Hepatocyte (in vitro differentiated cells): ENCODE data around the gene GALNTL6. TPM values are rescaled to one million over a fixed set of nuclear protein-coding genes. Genes with fewer than 3 reads are reported as not detected.

ENCODE experiments used
- DNase-seq: peaks from one replicate; pipeline ENCODE4 v3.0.0-alpha.2; 2016; ENCODE audit warnings: low spot score
- H2AFZ ChIP-seq: fragments of 200-600 bp; sonication (generic); 2 replicates; pipeline ENCODE4 v1.6.0; 2016; ENCODE audit warnings: antibody characterized with exemption, mild to moderate bottlenecking
- H3K27ac ChIP-seq: fragments of 200-600 bp; sonication (generic); 2 replicates; pipeline ENCODE4 v1.5.1; 2016; ENCODE audit warnings: mild to moderate bottlenecking
- H3K27me3 ChIP-seq: fragments of 200-600 bp; sonication (generic); 2 replicates; pipeline ENCODE4 v1.6.1; 2016
- H3K36me3 ChIP-seq: fragments of 200-600 bp; sonication (generic); replicated peaks from 2 replicates; pipeline ENCODE4 v1.5.1; 2016; ENCODE audit warnings: low read depth; ENCODE audit not compliant: insufficient read depth
- H3K4me1 ChIP-seq: fragments of 200-600 bp; sonication (generic); 2 replicates; pipeline ENCODE4 v1.5.1; 2016; ENCODE audit warnings: mild to moderate bottlenecking, moderate library complexity; ENCODE audit not compliant: insufficient read depth
- H3K4me2 ChIP-seq: fragments of 200-600 bp; sonication (generic); 2 replicates; pipeline ENCODE4 v1.6.0; 2016
- H3K4me3 ChIP-seq: fragments of 200-600 bp; sonication (generic); 2 replicates; pipeline ENCODE4 v1.5.1; 2016; ENCODE audit warnings: mild to moderate bottlenecking
- H3K79me2 ChIP-seq: fragments of 200-600 bp; sonication (generic); 2 replicates; pipeline ENCODE4 v1.6.0; 2017; ENCODE audit warnings: mild to moderate bottlenecking
- H3K9me2 ChIP-seq: fragments of 200-600 bp; sonication (generic); replicated peaks from 2 replicates; pipeline ENCODE4 v1.6.0; 2017; ENCODE audit warnings: mild to moderate bottlenecking; ENCODE audit not compliant: insufficient read depth
- H3K9me3 ChIP-seq: fragments of 200-600 bp; sonication (generic); 2 replicates; pipeline ENCODE4 v1.5.1; 2016; ENCODE audit warnings: low read depth, mild to moderate bottlenecking
- H4K20me1 ChIP-seq: fragments of 200-600 bp; sonication (generic); 2 replicates; pipeline ENCODE4 v1.6.0; 2016; ENCODE audit warnings: mild to moderate bottlenecking; ENCODE audit not compliant: insufficient read depth, poor library complexity, severe bottlenecking
- CTCF ChIP-seq: fragments of 200-600 bp; sonication (generic); IDR thresholded peaks from 2 replicates; pipeline ENCODE4 v1.5.1; 2016; ENCODE audit warnings: antibody characterized with exemption, mild to moderate bottlenecking; ENCODE audit not compliant: poor library complexity
- EZH2 ChIP-seq: fragments of 200-600 bp; sonication (generic); IDR thresholded peaks from 2 replicates; pipeline ENCODE4 v1.6.1; 2016; ENCODE audit warnings: antibody characterized with exemption, mild to moderate bottlenecking, borderline replicate concordance
- EZH2phosphoT487 ChIP-seq: fragments of 200-600 bp; sonication (generic); IDR thresholded peaks from one replicate; pipeline ENCODE4 v1.6.1; 2018; ENCODE audit warnings: antibody characterized with exemption, mild to moderate bottlenecking, low read depth, moderate library complexity; ENCODE audit not compliant: unreplicated experiment, severe bottlenecking
- WGBS: methylation state at CpG from one replicate; pipeline ENCODE4 v1.1.6; 2016; ENCODE audit warnings: low lambda C conversion rate; ENCODE audit errors: missing lambda C conversion rate; 5-methylcytosine and 5-hydroxymethylcytosine counted together
- polyA plus RNA-seq: library from polyadenylated mRNA; unstranded; fragments of >200 nt; fragmentation: Nextera tagmentation; extraction: Ambion mirVana; gene quantifications from 2 replicates; pipeline ENCODE4 v1.2.1, GENCODE V29; 2016
- total RNA-seq: library from RNA; depleted of rRNA; stranded (reverse); fragments of >200 nt; gene quantifications from 2 replicates; pipeline ENCODE4 v1.2.3, GENCODE V29; 2014

The GALNTL6 gene
- total and polyA plus RNA-seq, 2 experiments from 2014 or later: 0.53 to 0.74 TPM

GRCh38 chr4:172734555-172734954, 921.4 kb downstream of the GALNTL6 start:
- Histone ChIP-seq H4K20me1 (no peaks in the 10 kb centered on the region), H3K4me1 (no peaks in the 10 kb centered on the region), H3K4me3 (no peak overlapping the region), H3K27me3 (no peaks in the 10 kb centered on the region), H3K9me2 (no peaks in the 10 kb centered on the region), H3K27ac (no peak overlapping the region), H3K36me3 (no peaks in the 10 kb centered on the region), H3K9me3 (peaks cover 10% of the 10 kb centered on the region), H3K79me2 (no peaks in the 10 kb centered on the region), H3K4me2 (no peak overlapping the region), H2AFZ (no peak overlapping the region)
- no peak for TF ChIP-seq EZH2phosphoT487
- no peak for TF ChIP-seq CTCF
- TF ChIP-seq EZH2: no peak
- 86% methylated on average over 4 of the region's 4 CpGs for WGBS
- no peak for DNase-seq

- no peak for TF ChIP-seq EZH2
- TF ChIP-seq EZH2phosphoT487: no peak
- no peak for TF ChIP-seq CTCF
- H3K79me2 ChIP-seq: no peaks in the 10 kb centered on the region
- no peaks in the 10 kb centered on the region for H3K9me2 ChIP-seq
- no peak for DNase-seq
- no peaks in the 10 kb centered on the region for H3K4me1 ChIP-seq
- no peak overlapping the region for H3K27ac ChIP-seq
- no peak overlapping the region for H2AFZ ChIP-seq
- no peak overlapping the region for H3K4me2 ChIP-seq
- no peaks in the 10 kb centered on the region for H4K20me1 ChIP-seq
- no peak overlapping the region for H3K4me3 ChIP-seq
- peaks cover 10% of the 10 kb centered on the region for H3K9me3 ChIP-seq
- WGBS: 84% methylated on average over 5 of the region's 5 CpGs
- H3K27me3 ChIP-seq: no peaks in the 10 kb centered on the region
- H3K36me3 ChIP-seq: no peaks in the 10 kb centered on the region
Measured at GRCh38 chr4:172736046-172736445, 922.8 kb downstream of the GALNTL6 start.

- Histone ChIP-seq H3K4me3 (no peak overlapping the region), H3K79me2 (no peaks in the 10 kb centered on the region), H3K4me1 (no peaks in the 10 kb centered on the region), H2AFZ (no peak overlapping the region), H3K9me3 (no peaks in the 10 kb centered on the region), H3K4me2 (no peak overlapping the region), H3K27me3 (no peaks in the 10 kb centered on the region), H4K20me1 (no peaks in the 10 kb centered on the region), H3K27ac (no peak overlapping the region), H3K9me2 (no peaks in the 10 kb centered on the region), H3K36me3 (no peaks in the 10 kb centered on the region)
- WGBS: 88% methylated on average over 1 of the region's 1 CpG
- no peak for TF ChIP-seq EZH2phosphoT487
- no peak for TF ChIP-seq CTCF
- TF ChIP-seq EZH2: no peak
- DNase-seq: no peak
Measured at GRCh38 chr4:172740434-172740833, 927.2 kb downstream of the GALNTL6 start.

GRCh38 chr4:172750910-172751309, 937.7 kb downstream of the GALNTL6 start:
- Histone ChIP-seq H3K27me3 (no peaks in the 10 kb centered on the region), H3K4me3 (no peak overlapping the region), H3K4me1 (no peaks in the 10 kb centered on the region), H3K79me2 (no peaks in the 10 kb centered on the region), H3K27ac (no peak overlapping the region), H3K4me2 (no peak overlapping the region), H3K9me3 (no peaks in the 10 kb centered on the region), H3K9me2 (no peaks in the 10 kb centered on the region), H3K36me3 (no peaks in the 10 kb centered on the region), H4K20me1 (no peaks in the 10 kb centered on the region), H2AFZ (no peak overlapping the region)
- DNase-seq: no peak
- no peak for TF ChIP-seq EZH2
- TF ChIP-seq CTCF: no peak
- TF ChIP-seq EZH2phosphoT487: no peak
- WGBS: 94% methylated on average over 1 of the region's 1 CpG
